ENCODE measurements around the gene PBX1. TPM values are rescaled to one million over a fixed set of nuclear protein-coding genes. Genes with fewer than 3 reads are reported as not detected.

The PBX1 gene
- total RNA-seq, 3 donors from 2014 or later (not counting 1 experiment from before 2014, with no cell fraction given), result 0.54 to 3.5 (median 1.4) TPM

GRCh38 chr1:164624400-164624799, 65.4 kb downstream of the PBX1 start:
- no CpG with 5 or more reads among the region's 1 CpG for WGBS (ENCODE audit: insufficient coverage)
- TF ChIP-seq, protein P1, sequence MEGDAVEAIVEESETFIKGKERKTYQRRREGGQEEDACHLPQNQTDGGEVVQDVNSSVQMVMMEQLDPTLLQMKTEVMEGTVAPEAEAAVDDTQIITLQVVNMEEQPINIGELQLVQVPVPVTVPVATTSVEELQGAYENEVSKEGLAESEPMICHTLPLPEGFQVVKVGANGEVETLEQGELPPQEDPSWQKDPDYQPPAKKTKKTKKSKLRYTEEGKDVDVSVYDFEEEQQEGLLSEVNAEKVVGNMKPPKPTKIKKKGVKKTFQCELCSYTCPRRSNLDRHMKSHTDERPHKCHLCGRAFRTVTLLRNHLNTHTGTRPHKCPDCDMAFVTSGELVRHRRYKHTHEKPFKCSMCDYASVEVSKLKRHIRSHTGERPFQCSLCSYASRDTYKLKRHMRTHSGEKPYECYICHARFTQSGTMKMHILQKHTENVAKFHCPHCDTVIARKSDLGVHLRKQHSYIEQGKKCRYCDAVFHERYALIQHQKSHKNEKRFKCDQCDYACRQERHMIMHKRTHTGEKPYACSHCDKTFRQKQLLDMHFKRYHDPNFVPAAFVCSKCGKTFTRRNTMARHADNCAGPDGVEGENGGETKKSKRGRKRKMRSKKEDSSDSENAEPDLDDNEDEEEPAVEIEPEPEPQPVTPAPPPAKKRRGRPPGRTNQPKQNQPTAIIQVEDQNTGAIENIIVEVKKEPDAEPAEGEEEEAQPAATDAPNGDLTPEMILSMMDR (IDR thresholded peaks at IDR 0.05), result no peak
- no peak overlapping the region for H3K4me3 Mint-ChIP-seq
- no peaks in the 10 kb centered on the region for H3K36me3 ChIP-seq (ENCODE audit: control insufficient read depth, insufficient read depth, low read length)
- H3K36me3 Mint-ChIP-seq, result no peaks in the 10 kb centered on the region
- ATAC-seq, result no peak
- no peaks in the 10 kb centered on the region for H3K4me1 Mint-ChIP-seq
- no peaks in the 10 kb centered on the region for H3K9me3 ChIP-seq (ENCODE audit: control insufficient read depth, insufficient read depth, low read length)
- no peaks in the 10 kb centered on the region for H3K27me3 ChIP-seq (ENCODE audit: control insufficient read depth, insufficient read depth, low read length)
- H3K27ac Mint-ChIP-seq, result no peak overlapping the region
- H3K4me3 ChIP-seq (ENCODE audit: low read length), result no peak overlapping the region
- no peak for DNase-seq
- no peak overlapping the region for H3K27ac ChIP-seq (ENCODE audit: low read length)
- no peaks in the 10 kb centered on the region for H3K9me3 Mint-ChIP-seq
- peaks cover 16 to 20% of the 10 kb centered on the region in 2 donors for H3K27me3 Mint-ChIP-seq (ENCODE audit: low read depth in 2 of 2)
- intact Hi-C loops (cut with micrococcal nuclease), result no loop called here
- peaks cover under 1% of the 10 kb centered on the region for H3K4me1 ChIP-seq (ENCODE audit: control insufficient read depth, insufficient read depth, low read length)

- H3K27me3 Mint-ChIP-seq (ENCODE audit: low read depth in 2 of 2), result peaks cover 20 to 21% of the 10 kb centered on the region in 2 donors
- intact Hi-C loops (cut with micrococcal nuclease), result no loop called here
- ATAC-seq (no peak), DNase-seq (no peak)
- TF ChIP-seq, protein P1 (IDR thresholded peaks at IDR 0.05), result no peak
- Histone ChIP-seq H3K9me3 (ENCODE audit: control insufficient read depth, insufficient read depth, low read length) (no peaks in the 10 kb centered on the region), H3K4me1 (ENCODE audit: control insufficient read depth, insufficient read depth, low read length) (no peaks in the 10 kb centered on the region), H3K27ac (ENCODE audit: low read length) (no peak overlapping the region), H3K27me3 (ENCODE audit: control insufficient read depth, insufficient read depth, low read length) (no peaks in the 10 kb centered on the region), H3K36me3 (ENCODE audit: control insufficient read depth, insufficient read depth, low read length) (no peaks in the 10 kb centered on the region), H3K4me3 (ENCODE audit: low read length) (no peak overlapping the region)
- no peaks in the 10 kb centered on the region for H3K9me3 Mint-ChIP-seq
- no peak overlapping the region for H3K27ac Mint-ChIP-seq
- 24% methylated on average over 4 of the region's 7 CpGs for WGBS (ENCODE audit: insufficient coverage)
- no peak overlapping the region for H3K4me3 Mint-ChIP-seq
- no peaks in the 10 kb centered on the region for H3K36me3 Mint-ChIP-seq
- H3K4me1 Mint-ChIP-seq, result no peaks in the 10 kb centered on the region
Measured at GRCh38 chr1:164625004-164625617, 66.1 kb downstream of the PBX1 start.

- Mint-ChIP-seq H3K27ac (no peak overlapping the region), H3K9me3 (no peaks in the 10 kb centered on the region), H3K27me3 (ENCODE audit: low read depth in 2 of 2) (peaks cover 14 to 43% of the 10 kb centered on the region in 2 donors), H3K36me3 (no peaks in the 10 kb centered on the region), H3K4me3 (no peak overlapping the region), H3K4me1 (no peaks in the 10 kb centered on the region)
- TF ChIP-seq, protein P1 (IDR thresholded peaks at IDR 0.05), result no peak
- Histone ChIP-seq H3K27ac (ENCODE audit: low read length) (no peak overlapping the region), H3K4me1 (ENCODE audit: control insufficient read depth, insufficient read depth, low read length) (no peaks in the 10 kb centered on the region), H3K36me3 (ENCODE audit: control insufficient read depth, insufficient read depth, low read length) (no peaks in the 10 kb centered on the region), H3K4me3 (ENCODE audit: low read length) (no peak overlapping the region), H3K27me3 (ENCODE audit: control insufficient read depth, insufficient read depth, low read length) (no peaks in the 10 kb centered on the region), H3K9me3 (ENCODE audit: control insufficient read depth, insufficient read depth, low read length) (no peaks in the 10 kb centered on the region)
- intact Hi-C loops (cut with micrococcal nuclease), result no loop called here
- 84% methylated on average over 7 of the region's 7 CpGs for WGBS (ENCODE audit: insufficient coverage)
- no peak for DNase-seq
- no peak for ATAC-seq
Measured at GRCh38 chr1:164628772-164629171, 69.8 kb downstream of the PBX1 start.

GRCh38 chr1:164629971-164630370, 71.0 kb downstream of the PBX1 start:
- Mint-ChIP-seq H3K4me1 (no peaks in the 10 kb centered on the region), H3K4me3 (no peak overlapping the region), H3K27me3 (ENCODE audit: low read depth in 2 of 2) (peaks cover 13 to 51% of the 10 kb centered on the region in 2 donors), H3K27ac (no peak overlapping the region), H3K36me3 (no peaks in the 10 kb centered on the region), H3K9me3 (no peaks in the 10 kb centered on the region)
- Histone ChIP-seq H3K4me3 (ENCODE audit: low read length) (no peak overlapping the region), H3K9me3 (ENCODE audit: control insufficient read depth, insufficient read depth, low read length) (no peaks in the 10 kb centered on the region), H3K27ac (ENCODE audit: low read length) (no peak overlapping the region), H3K27me3 (ENCODE audit: control insufficient read depth, insufficient read depth, low read length) (no peaks in the 10 kb centered on the region), H3K4me1 (ENCODE audit: control insufficient read depth, insufficient read depth, low read length) (no peaks in the 10 kb centered on the region), H3K36me3 (ENCODE audit: control insufficient read depth, insufficient read depth, low read length) (no peaks in the 10 kb centered on the region)
- intact Hi-C loops (cut with micrococcal nuclease), result no loop called here
- TF ChIP-seq, protein P1 (IDR thresholded peaks at IDR 0.05), result no peak
- 78% methylated on average over 8 of the region's 8 CpGs for WGBS (ENCODE audit: insufficient coverage)
- ATAC-seq (no peak), DNase-seq (no peak)
